ENCODE data around the gene KBTBD13.
"Not testable (repeated sequence)": the region's sequence is repeated elsewhere in the genome, so short reads cannot be mapped to it uniquely, and the experiment has no call there.

KBTBD13 gene

DNA sequence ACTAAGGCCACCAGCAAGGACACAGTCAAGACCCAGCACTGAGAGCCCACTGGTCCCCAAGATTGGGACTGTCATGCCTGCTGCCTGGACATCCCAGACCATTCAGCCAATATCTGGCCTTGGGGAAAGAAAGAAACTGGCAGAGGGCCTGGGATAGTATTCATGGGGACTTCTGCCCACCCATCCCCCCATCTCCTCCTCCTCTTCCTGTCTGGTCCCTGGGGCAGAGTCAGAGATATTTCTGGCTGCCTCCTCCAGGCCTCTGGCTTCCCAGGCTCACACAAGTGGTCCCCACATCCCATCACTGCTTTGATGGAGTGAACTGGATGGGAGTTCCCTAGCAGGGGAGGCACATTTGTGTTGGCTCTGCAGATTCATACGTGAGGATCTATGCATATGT is 4.5 kb upstream of the KBTBD13 start:
- FAIRE-seq = no peak

DNA sequence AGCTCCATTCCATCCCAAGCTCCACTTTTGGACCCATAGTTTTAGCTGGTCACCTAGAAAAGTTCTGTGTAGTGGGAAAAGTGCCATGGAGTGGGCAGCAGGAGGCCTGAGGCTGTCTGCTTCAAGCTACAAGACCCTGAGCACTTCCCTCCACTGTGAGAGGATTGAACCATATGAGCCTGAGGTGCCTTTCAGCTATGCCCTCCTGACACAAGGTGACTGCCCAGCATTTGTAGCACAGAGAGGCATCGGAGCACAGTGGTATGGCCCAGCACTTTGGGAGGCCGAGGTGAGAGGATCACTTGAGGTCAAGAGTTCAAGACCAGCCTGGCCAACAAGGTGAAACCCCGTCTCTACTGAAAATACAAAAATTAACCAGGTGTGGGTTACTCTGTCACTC is 3.9 kb upstream of the KBTBD13 start:
- no peak for FAIRE-seq

DNA sequence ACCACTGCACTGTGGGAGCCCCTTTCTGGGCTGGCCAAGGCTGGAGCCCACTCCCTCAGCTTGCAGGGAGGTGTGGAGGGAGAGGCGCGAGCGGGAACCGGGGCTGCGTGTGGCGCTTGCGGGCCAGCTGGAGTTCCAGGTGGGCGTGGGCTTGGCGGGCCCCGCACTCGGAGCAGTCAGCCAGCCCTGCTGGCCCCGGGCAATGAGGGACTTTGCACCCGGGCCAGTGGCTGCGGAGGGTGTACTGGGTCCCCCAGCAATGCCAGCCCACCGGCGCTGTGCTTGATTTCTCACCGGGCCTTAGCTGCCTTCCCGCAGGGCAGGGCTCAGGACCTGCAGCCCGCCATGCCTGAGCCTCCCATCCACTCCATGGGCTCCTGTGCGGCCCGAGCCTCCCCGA is 1.6 kb upstream of the KBTBD13 start:
- FAIRE-seq = not testable (repeated sequence)

DNA sequence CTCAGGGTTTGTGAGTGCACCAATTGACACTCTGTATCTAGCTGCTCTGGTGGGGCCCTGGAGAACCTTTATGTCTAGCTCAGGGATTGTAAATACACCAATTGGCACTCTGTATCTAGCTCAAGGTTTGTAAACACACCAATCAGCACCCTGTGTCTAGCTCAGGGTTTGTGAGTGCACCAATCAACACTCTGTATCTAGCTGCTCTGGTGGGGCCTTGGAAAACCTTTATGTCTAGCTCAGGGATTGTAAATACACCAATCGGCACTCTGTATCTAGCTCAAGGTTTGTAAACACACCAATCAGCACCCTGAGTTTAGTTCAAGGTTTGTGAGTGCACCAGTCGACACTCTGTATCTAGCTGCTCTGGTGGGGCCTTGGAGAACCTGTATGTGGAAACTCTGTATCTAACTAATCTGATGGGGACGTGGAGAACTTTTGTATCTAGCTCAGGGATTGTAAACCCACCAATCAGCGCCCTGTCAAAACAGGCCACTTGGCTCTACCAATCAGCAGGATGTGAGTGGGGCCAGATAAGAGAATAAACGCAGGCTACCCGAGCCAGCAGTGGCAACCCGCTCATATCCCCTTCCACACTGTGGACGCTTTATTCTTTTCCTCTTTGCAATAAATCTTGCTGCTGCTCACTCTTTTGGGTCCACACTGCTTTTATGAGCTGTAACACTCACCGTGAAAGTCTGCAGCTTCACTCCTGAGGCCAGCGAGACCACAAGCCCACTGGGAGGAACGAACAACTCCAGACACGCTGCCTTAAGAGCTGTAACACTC is 745 bp upstream of the KBTBD13 start:
- FAIRE-seq = not testable (repeated sequence)

DNA sequence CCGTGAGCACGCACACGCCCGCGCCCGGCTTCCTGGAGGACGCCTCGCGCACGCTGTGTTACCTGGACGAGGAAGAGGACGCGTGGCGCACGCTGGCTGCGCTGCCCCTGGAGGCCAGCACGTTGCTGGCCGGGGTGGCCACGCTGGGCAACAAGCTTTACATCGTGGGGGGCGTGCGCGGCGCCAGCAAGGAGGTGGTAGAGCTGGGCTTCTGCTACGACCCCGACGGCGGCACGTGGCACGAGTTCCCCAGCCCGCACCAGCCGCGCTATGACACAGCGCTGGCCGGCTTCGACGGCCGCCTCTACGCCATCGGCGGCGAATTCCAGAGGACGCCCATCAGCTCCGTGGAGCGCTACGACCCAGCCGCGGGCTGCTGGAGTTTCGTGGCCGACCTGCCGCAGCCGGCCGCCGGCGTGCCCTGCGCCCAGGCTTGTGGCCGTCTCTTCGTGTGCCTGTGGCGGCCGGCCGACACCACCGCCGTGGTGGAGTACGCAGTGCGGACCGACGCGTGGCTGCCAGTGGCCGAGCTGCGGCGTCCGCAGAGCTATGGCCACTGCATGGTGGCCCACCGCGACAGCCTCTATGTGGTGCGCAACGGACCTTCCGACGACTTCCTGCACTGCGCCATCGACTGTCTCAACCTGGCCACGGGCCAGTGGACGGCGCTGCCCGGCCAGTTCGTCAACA is 890 bp downstream of the KBTBD13 start:
- FAIRE-seq = no peak

DNA sequence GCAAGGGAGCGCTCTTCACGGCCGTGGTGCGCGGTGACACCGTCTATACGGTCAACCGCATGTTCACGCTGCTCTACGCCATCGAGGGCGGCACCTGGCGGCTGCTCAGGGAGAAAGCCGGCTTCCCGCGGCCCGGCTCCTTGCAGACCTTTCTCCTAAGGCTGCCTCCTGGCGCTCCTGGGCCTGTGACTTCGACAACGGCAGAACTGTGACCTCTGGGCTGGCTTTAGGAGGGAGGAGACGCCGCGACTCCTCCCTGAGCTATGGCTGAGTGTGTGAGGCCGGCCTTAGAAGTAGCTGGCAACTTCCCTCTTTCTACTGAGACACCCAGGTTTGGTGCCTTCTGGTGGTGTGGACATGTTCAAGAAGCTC is 1.4 kb downstream of the KBTBD13 start:
- no peak for FAIRE-seq

DNA sequence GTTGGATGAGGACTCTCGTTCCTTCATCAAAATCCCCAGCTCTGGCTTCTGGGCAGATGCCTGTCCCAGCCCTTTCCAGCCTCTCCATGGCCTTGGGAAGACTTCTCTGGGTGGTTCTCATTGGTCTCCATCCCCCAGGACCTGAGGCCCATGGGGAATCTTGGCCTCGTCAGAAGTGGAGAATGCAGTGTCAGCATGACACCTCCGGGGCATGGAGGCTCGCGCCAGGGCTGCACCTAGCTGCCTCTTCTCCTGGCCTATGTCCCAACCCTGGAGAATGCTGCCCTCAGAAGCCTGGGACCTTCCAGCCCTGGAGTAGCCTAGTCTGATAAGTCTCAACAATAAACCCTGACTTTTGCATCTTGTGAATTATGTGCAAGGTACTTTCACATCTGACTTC is 3.0 kb downstream of the KBTBD13 start:
- FAIRE-seq = no peak

DNA sequence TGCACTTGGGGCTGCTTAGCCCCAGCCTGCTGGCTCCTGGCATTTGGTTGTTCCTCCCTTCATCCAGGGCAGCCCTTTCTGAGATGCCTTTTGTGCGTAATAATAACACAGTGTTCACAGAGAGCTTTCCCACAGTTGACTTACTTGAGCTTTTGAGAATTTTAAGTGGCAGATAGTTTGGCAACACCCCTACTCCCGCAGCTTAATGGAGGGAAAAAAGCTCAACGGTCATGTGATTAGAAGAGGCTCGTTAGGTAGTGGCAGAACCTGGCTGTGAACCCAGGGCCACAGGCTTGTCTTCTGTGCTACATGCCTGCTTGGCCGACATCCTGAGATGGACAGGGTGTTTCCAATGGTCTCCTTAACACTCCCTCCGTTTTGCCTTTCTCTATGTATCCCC is 4.7 kb downstream of the KBTBD13 start:
- FAIRE-seq = no peak

DNA sequence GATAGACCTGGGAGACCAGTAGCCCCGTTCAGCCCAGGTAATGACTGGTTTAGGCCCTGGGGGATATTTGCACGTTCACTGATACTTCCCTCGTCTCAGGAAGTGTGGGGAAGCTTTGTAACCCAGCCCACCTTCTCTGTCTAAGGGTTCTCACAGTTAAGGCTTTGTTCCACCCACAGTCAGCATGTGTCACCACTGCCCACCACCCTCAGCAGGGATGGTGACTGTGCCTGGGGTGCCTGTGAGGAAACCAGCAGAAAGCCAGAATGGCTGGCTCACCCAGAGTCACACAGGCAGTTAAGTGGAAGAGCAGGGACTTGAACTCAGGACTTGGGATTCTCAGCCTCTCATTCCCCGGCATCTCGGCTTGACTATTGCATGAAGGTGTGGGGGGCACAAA is 5.2 kb downstream of the KBTBD13 start:
- FAIRE-seq = no peak

DNA sequence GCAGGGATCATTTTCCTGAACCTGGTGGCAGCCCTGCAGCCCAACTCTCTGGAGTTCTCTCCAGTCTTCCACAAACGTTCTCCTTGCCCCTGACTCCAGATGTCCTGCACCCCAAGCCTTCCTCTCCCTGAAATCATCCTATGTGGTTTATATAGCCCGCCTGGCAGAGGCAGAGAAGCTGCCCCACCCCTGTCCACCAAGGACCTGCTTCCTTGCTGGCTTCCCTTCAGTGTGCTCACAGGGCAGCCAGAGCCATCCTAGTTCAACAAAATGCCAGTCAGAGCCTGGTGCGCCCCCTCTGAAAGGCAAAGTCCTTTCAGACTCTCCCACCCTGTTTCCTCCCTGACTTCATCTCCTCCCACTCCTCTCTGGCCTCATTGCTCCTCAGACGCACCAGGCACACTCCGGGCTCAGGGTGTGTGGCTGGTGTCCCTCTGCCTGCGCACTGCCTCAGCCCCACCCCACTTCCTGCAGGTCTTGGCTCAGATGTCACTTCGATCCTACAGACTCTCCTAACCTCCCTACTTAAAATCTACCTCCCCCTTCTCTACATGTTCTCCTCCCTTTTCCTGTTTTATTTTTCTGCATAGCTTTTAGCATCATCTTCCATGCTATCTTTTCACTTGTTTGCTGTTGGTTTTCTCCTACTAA is 5.9 kb downstream of the KBTBD13 start:
- FAIRE-seq = no peak

DNA sequence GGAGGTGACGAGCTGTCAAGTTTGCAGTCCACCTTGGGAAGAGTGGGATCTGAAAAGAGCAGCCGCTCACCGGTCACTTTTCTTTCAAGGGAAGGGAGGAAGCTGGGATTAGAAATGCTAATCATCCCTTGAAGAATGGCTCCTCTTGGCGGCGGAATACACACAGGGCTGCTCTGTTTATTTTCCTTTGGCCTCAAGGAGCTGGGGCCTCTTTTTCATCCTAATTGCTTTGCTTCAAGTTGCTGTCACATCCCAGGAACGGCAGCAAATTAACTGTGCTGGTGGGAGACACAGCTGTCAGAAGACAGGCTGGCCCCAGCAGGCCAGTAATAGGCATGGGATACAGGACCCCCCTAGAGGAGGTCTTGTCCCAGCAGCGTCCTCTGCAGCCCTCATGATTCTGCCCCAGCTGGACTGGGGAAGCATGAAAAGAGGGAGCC is 6.7 kb downstream of the KBTBD13 start:
- no peak for FAIRE-seq

DNA sequence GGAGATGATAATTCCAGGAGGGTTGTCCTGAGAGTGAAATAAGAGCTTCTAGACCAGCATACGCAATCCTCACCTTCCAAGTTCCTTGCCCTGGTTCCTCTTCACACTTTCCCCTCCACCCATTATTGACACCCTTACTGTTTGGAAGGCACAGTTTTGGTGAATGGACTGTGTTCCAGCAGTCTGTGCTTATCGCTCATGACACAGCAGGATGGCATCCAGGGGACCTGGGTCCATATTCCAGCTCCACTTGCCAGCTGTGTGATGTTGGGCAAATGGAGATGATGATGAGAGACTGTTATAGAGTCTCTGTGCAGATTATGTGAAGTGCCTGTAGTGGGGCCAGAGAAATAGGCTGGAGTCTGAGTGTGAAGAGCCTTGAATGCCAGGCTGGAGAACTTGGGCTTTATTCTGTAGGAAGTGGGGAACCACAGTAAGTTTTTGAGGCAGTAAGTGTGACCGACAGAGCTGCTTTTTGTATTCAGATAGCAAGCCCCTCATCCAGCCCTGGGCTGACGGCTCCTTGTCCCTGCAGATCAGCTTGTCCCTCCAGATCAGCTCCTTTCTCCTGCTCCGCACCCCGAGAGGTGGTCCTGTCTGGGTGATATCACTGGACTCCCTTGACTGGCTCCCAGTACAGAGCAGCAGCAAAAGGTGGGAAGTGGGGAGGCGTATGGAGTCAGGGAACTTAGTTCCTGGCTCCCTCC is 8.1 kb downstream of the KBTBD13 start:
- no peak for FAIRE-seq

DNA sequence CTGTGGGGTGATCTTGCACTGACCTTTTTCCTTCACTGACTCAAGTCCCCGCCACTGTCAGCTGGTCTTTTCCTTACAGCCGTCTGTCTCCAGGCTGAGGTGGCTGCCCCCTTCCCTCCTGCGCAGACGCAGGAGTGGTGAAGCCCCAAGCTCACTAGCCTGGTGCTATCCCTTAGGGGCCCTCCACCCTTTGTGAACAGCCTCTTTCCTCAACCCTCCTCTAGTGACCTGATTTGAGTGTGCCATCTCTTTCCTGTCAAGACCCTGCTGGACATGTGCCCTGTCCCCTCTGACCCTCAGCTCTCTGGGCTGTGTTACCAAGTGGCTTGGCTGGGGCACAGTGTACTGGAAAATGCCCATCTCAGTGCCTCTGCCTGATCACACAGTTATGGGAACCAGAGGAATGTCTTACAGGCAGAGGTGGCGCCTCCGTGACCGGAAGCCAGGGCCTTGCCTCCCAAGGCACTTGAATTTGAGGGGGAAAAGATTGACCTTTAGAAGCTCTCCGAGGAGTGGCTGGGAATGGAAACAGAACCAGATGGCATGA is 8.7 kb downstream of the KBTBD13 start:
- no peak for FAIRE-seq

DNA sequence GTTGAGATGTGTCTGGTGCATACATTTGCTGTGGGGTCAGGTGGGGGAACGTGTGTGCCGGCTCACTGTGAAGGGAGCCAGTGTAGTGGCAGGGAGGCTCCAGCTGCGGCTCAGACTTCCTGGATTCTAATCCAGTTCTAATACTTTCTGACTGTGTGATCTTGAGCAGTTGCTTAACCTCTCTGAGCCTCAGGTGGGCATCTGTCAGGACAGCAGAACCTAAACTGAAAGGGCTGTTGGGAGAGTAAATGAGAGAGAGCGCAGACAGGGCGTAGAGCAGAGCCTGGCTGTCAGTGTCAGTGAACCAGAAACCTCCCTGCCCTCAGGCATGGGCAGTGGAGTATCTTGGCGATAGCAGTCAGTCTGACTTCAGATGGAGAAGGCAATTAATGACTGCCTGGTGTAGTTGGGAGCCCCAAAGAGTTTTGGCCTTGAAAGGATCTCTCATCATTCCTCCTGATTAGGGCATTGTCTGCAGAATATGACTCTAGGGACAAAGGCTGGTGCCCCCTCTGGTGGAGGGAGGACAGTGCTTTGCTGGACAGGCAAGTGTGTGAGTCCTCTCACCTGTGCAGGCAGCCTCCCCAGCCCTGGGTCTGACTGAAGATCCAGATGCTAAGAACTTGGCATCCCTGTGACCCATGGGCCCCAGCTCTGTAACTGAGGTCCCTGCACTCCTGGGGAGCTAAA is 9.6 kb downstream of the KBTBD13 start:
- no peak for FAIRE-seq

DNA sequence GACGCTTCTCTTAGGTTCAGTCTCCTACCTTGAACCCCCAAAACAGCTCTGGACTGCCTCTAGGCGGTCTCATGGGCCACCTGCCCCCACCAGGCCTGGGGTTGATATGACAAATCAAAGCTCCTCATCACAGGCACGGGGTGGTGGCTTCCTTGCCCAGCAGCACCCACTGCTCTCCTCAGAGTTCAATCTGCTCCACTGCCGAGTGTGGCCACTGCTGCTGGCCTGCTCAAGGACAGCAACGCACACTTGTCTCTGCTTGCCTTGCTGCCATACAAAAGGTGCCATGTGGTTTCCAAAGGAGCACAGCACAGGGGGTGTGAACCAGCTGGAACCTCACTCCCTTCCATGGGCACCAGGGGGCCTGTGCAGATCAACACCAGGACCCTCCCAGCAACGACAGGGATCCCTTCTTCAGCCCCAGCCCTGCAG is 10.2 kb downstream of the KBTBD13 start:
- no peak for FAIRE-seq

DNA sequence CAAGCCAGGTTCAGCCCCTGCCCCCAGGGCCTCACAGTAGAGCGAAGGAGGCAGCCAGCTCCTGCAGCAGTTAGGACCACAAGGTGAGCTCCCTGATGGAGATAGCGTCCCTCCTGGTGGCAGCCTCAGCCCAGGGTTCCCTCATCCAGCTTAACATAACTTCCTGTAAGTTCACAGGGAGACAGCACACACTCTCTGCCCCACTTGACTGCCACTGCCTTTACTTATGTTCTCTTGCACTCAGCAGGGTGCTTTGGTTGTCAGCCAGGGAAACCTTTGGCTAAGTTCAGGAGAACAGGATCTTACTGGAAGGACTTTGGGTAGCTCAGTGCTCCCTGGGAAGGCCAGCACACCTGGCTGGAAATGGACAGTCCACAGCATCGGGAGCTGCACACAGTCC is 10.9 kb downstream of the KBTBD13 start:
- no peak for FAIRE-seq

DNA sequence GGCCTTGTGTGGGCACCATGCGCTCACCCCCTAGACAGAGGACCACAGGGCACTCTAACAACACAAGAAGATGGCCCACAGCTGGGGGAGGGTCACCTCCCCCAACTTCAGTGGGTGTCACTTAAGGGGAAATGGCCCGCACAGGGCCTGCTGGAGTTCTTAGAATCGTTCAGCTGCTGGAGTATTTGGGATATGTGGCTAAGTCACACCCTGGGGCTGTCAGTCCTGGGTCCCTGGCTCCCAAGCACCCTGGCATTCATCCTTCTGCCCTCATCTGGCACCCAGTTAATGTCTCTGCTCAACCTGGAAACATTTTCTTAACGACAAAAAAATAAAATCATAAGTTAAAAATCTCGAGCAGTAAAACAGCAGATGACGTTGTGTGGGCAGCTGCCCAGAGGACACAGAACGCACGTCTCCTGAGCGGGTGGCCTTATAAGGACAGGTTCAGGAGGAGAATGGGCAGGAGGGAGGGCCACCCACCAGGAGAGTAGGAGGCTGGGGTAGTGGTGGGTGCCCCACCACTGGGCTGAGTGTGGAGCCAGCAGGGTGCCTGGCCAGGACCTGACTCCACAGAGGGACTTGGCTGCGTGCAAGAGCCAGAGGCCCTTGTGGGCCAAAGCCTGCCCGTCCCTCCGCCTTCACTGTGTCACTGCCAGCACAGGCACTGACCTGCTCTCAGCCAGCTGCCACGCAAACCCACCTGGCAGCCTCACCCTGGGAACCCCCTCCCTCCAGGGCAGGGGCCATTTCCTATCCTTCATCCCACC is 11.5 kb downstream of the KBTBD13 start:
- FAIRE-seq = no peak

DNA sequence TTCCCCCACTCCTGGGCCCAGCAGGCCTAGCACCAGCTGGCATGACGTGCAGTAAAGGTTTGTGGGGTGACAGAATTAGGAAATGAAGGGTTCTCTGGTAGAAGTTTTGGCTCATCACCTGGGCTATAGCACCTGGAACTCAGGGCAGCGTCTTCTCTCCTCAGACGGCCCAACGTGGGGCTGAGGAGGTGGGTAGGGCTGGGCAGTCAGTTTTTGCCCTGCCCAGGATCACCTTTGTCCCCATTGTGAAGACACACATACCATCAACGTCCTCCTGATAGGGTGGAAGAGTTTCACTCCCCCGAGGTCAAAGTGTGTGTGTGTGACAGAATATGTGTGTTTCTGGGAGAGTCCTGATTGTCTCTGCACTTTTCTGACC is 12.1 kb downstream of the KBTBD13 start:
- FAIRE-seq = no peak

DNA sequence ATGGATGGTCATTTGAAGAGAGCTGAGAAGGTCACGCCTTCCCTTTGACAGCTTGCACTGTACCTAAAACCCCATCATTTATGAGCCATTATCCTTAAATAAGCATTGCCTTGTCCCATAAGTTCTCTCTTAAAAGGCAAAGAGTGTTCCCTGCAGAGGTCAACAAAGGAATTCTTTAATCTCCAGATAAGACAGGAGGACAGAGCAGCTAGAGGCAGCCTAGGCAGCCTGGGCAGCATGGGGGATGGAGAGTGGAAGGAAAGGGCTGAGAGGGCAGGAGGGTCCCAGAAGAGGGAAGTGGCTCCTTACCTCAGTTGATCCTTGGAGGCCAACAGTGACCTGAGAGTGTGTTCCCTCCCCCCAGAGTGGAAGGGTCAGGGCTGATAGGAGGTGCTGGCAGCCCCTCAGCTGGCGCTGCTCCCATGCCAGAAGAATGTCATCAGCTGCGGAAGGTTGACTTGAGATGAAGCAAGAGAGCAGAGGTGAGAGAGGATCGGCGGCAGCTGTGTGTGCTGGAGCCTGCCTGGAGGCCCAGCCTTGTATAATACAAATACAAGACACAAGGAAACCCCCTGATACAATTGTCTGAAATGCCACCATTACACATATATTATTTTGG is 12.8 kb downstream of the KBTBD13 start:
- FAIRE-seq = no peak

DNA sequence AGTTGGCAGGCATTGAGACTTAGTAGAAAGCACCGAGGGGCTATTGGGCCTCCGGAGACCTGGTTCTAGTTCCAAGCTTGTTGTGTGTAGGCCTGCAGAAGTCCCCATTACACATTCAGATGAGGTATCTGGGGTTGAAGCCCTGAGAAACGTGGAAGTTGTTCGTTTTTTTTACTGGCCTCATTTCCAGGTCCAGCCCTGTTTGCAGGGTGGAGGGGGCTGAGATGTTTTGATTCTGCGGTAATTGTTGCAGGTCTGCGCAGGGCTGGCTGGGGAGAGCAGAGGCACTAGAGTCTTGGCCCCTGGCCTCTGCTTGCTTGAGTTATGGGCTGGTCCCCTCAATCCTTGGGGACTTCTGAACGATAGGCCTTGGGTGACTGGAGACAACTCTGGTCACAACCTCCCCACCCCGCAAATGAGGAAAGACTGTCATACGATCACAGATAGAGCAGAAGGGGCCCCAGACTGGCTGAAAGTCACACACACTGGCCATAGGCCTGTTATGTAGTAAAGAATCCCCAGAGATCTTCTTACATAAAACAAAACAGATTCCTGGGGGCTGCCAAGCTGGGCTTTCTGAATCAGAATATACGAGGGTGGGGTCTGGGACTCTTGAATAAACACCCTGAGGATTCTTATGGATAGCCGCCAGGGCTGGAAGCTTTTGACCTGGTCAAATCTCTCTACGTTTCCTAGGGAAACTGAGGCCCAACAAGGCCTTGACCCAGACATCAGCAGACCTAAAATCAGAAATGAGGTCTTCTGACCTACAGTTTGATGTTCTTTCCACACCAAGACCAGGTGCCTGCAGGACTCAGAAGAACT is 15.6 kb downstream of the KBTBD13 start:
- no peak for FAIRE-seq

Measured in G401.6 (cell line).